ENCODE data around the gene CAT. TPM values are rescaled to one million over a fixed set of nuclear protein-coding genes. Genes with fewer than 3 reads are reported as not detected.
A peak's percentile ranks its signal among the peaks of the same experiment; 100 is the strongest.

Gene CAT
- polyA plus RNA-seq, 1 experiment: 104 TPM

GRCh38 chr11:34415538-34415937 lies 23.2 kb upstream of the CAT start:
- CTCF ChIA-PET: interaction anchor here (1.0 kb wide), 1 partner anchor 52 kb away, joined by 3 read pairs; no protein-coding TSS in a partner anchor
- DNase-seq (ENCODE audit: low read depth, low spot score): no peak

GRCh38 chr11:34416088-34416487 lies 22.6 kb upstream of the CAT start:
- Histone ChIP-seq H3K9me3 (ENCODE audit: control insufficient read depth, insufficient read depth, low read length) (peaks cover 8% of the 10 kb centered on the region; the same call in 1 of the 2 replicates), H3K27me3 (ENCODE audit: control insufficient read depth, insufficient read depth, low read length) (peaks cover 12% of the 10 kb centered on the region), H3K27ac (ENCODE audit: low read depth, low read length) (no peak overlapping the region), H3K4me3 (ENCODE audit: low read depth, low read length) (no peak overlapping the region)
- no peak for DNase-seq (ENCODE audit: low read depth, low spot score)
- no peak for TF ChIP-seq CTCF (IDR thresholded peaks at IDR 0.05; ENCODE audit: low read depth, low read length)
- ChIA-PET CTCF (interaction anchor here (1.0 kb wide), 1 partner anchor 52 kb away, joined by 3 read pairs; no protein-coding TSS in a partner anchor), POLR2A (no interaction called here)

More at GRCh38 chr11:34415538-34415937, 23.2 kb upstream of the CAT start:
- POLR2A ChIA-PET: no interaction called here
- H3K27ac ChIP-seq (ENCODE audit: low read depth, low read length): no peak overlapping the region
- H3K27me3 ChIP-seq (ENCODE audit: control insufficient read depth, insufficient read depth, low read length): peaks cover 9% of the 10 kb centered on the region
- no peak for TF ChIP-seq CTCF (IDR thresholded peaks at IDR 0.05; ENCODE audit: low read depth, low read length)
- H3K4me3 ChIP-seq (ENCODE audit: low read depth, low read length): no peak overlapping the region
- peaks cover 8% of the 10 kb centered on the region; the same call in 1 of the 2 replicates for H3K9me3 ChIP-seq (ENCODE audit: control insufficient read depth, insufficient read depth, low read length)

GRCh38 chr11:34416766-34417165 lies 22.0 kb upstream of the CAT start:
- ChIA-PET POLR2A (no interaction called here), CTCF (no interaction called here)
- H3K27ac ChIP-seq (ENCODE audit: low read depth, low read length): no peak overlapping the region
- peaks cover 8% of the 10 kb centered on the region; the same call in 1 of the 2 replicates for H3K9me3 ChIP-seq (ENCODE audit: control insufficient read depth, insufficient read depth, low read length)
- no peak for TF ChIP-seq CTCF (IDR thresholded peaks at IDR 0.05; ENCODE audit: low read depth, low read length)
- DNase-seq (ENCODE audit: low read depth, low spot score): no peak
- no peak overlapping the region for H3K4me3 ChIP-seq (ENCODE audit: low read depth, low read length)
- H3K27me3 ChIP-seq (ENCODE audit: control insufficient read depth, insufficient read depth, low read length): peaks cover 15% of the 10 kb centered on the region

- H3K9me3 ChIP-seq (ENCODE audit: control insufficient read depth, insufficient read depth, low read length): peaks cover 8% of the 10 kb centered on the region; the same call in 1 of the 2 replicates
- TF ChIP-seq CTCF (IDR thresholded peaks at IDR 0.05; ENCODE audit: low read depth, low read length): peak; percentile 10
- no peak overlapping the region for H3K4me3 ChIP-seq (ENCODE audit: low read depth, low read length)
- ChIA-PET POLR2A (no interaction called here), CTCF (no interaction called here)
- H3K27ac ChIP-seq (ENCODE audit: low read depth, low read length): no peak overlapping the region
- peaks cover 15% of the 10 kb centered on the region for H3K27me3 ChIP-seq (ENCODE audit: control insufficient read depth, insufficient read depth, low read length)
- DNase-seq (ENCODE audit: low read depth, low spot score): no peak
Measured at GRCh38 chr11:34417202-34417601, 21.5 kb upstream of the CAT start.

GRCh38 chr11:34419158-34419557 lies 19.6 kb upstream of the CAT start:
- POLR2A ChIA-PET: no interaction called here

More at GRCh38 chr11:34419158-34419557, 19.6 kb upstream of the CAT start:
- no peak for TF ChIP-seq CTCF (IDR thresholded peaks at IDR 0.05; ENCODE audit: low read depth, low read length)
- Histone ChIP-seq H3K27me3 (ENCODE audit: control insufficient read depth, insufficient read depth, low read length) (peaks cover 15% of the 10 kb centered on the region), H3K4me3 (ENCODE audit: low read depth, low read length) (no peak overlapping the region), H3K9me3 (ENCODE audit: control insufficient read depth, insufficient read depth, low read length) (no peaks in the 10 kb centered on the region), H3K27ac (ENCODE audit: low read depth, low read length) (no peak overlapping the region)
- CTCF ChIA-PET: no interaction called here
- no peak for DNase-seq (ENCODE audit: low read depth, low spot score)

Measured in AG04450 (cell line).